HCT116 (cell line): ENCODE data around the gene IPO7. TPM values are rescaled to one million over a fixed set of nuclear protein-coding genes. Genes with fewer than 3 reads are reported as not detected.
A peak's percentile ranks its signal among the peaks of the same experiment; 100 is the strongest.

Experiments
- ATAC-seq: fragments of 200-7000 bp; cut with Tn5 transposase; 2 replicates; pipeline ENCODE4 v1.9.1; 2020; ENCODE audit warnings: mild to moderate bottlenecking, moderate library complexity
- BruUV-seq: library from RNA; stranded (reverse); fragments of 400-500 nt; replicated peaks from 2 replicates; lab custom pipeline; 2021; lab: Mats Ljungman, UMichigan
- CTCF ChIA-PET: fragments of 300-600 bp; sonication (Branson Sonifier 250); formaldehyde crosslinking; loops from one replicate; lab custom pipeline; 2021; ENCODE audit warnings: antibody characterized with exemption; lab: Charles Lee
- POLR2A ChIA-PET: fragments of 300-600, 350-600 bp; sonication (Branson Sonifier 250); formaldehyde crosslinking; loops from one replicate; lab custom pipeline; 2021; ENCODE audit warnings: antibody characterized with exemption; lab: Charles Lee
- RAD21 ChIA-PET, 2 experiments: fragments of 300-600 bp; sonication (Branson Sonifier 250); formaldehyde crosslinking; loops; one replicate each; lab custom pipeline; 2023; ENCODE audit warnings: low total read pairs in 2 of 2; ENCODE audit not compliant: uncharacterized antibody in 2 of 2, unreplicated experiment in 2 of 2, low non-redundant PET in 1 of 2; lab: Charles Lee
- DNase-seq: peaks from one replicate; pipeline ENCODE4 v3.0.0-alpha.2; 2010; ENCODE audit warnings: low read depth, low spot score
- H2AFZ ChIP-seq: fragments of 200-600 bp; shearing (Covaris generic), sonication (generic); 2 replicates; pipeline ENCODE4 v1.6.1; 2017; ENCODE audit warnings: low read depth, mixed run types, mixed read lengths, antibody characterized with exemption, low read length; ENCODE audit not compliant: poor library complexity, severe bottlenecking
- H3K27ac ChIP-seq: 2 replicates; pipeline ENCODE4 v1.5.1; 2012; ENCODE audit warnings: low read depth, low read length
- H3K27me3 ChIP-seq: fragments of 200-600 bp; sonication (generic); 2 replicates; pipeline ENCODE4 v1.6.1; 2016; ENCODE audit warnings: mixed run types, low read length, mixed read lengths; ENCODE audit not compliant: insufficient read depth
- H3K36me3 ChIP-seq, 2 experiments: fragments of 200-500 bp in 1 of 2; fragments of 200-600 bp in 1 of 2; sonication (Bioruptor generic) in 1 of 2; sonication (generic) in 1 of 2; 2 replicates each; pipeline versions ENCODE4 v1.5.1 to v1.6.1; 2014 to 2016; ENCODE audit warnings: low read length in 2 of 2, inconsistent platforms in 1 of 2, mixed read lengths in 1 of 2, mixed run types in 1 of 2; ENCODE audit not compliant: insufficient read depth in 2 of 2, control insufficient read depth in 1 of 2
- H3K4me1 ChIP-seq, 2 experiments: fragments of 200-600 bp in 1 of 2; sonication (generic) in 1 of 2; 2 replicates each; pipeline versions ENCODE4 v1.5.1 to v1.6.1; 2012 to 2017; ENCODE audit warnings: low read length in 2 of 2, inconsistent platforms in 1 of 2, mild to moderate bottlenecking in 1 of 2, mixed read lengths in 1 of 2, mixed run types in 1 of 2, moderate library complexity in 1 of 2; ENCODE audit not compliant: insufficient read depth in 2 of 2, control insufficient read depth in 1 of 2
- H3K4me2 ChIP-seq: fragments of 200-600 bp; sonication (generic); 2 replicates; pipeline ENCODE4 v1.6.1; 2017; ENCODE audit warnings: mixed run types, low read length, mixed read lengths
- H3K4me3 ChIP-seq, 2 experiments: fragments of 200-600 bp in 1 of 2; sonication (generic) in 1 of 2; replicated peaks in 1 of 2; 2 replicates each; pipeline ENCODE4 v1.5.1; 2011 to 2016; ENCODE audit warnings: low read length in 2 of 2, control low read depth in 1 of 2, low read depth in 1 of 2, mild to moderate bottlenecking in 1 of 2, mixed read lengths in 1 of 2, mixed run types in 1 of 2
- H3K79me2 ChIP-seq: fragments of 200-600 bp; sonication (generic); 2 replicates; pipeline ENCODE4 v1.6.1; 2017; ENCODE audit warnings: mild to moderate bottlenecking, mixed run types, low read length, moderate library complexity, mixed read lengths; ENCODE audit not compliant: insufficient read depth
- H3K9ac ChIP-seq: fragments of 200-600 bp; sonication (generic); 2 replicates; pipeline ENCODE4 v1.6.1; 2016; ENCODE audit warnings: low read length, mixed read lengths
- H3K9me2 ChIP-seq: fragments of 200-600 bp; sonication (generic), shearing (Covaris generic); 2 replicates; pipeline ENCODE4 v1.6.1; 2017; ENCODE audit warnings: mixed run types, mild to moderate bottlenecking, moderate library complexity; ENCODE audit not compliant: insufficient read depth
- H3K9me3 ChIP-seq, 2 experiments: fragments of 200-500 bp in 1 of 2; fragments of 200-600 bp in 1 of 2; sonication (Bioruptor generic) in 1 of 2; sonication (generic) in 1 of 2; 2 replicates each; pipeline ENCODE4 v1.6.1; 2014 to 2017; ENCODE audit warnings: low read length in 2 of 2, mixed read lengths in 2 of 2, inconsistent platforms in 1 of 2, low read depth in 1 of 2, mild to moderate bottlenecking in 1 of 2, mixed run types in 1 of 2, moderate library complexity in 1 of 2; ENCODE audit not compliant: control insufficient read depth in 1 of 2, insufficient read depth in 1 of 2
- H4K20me1 ChIP-seq: fragments of 200-600 bp; sonication (generic), shearing (Covaris generic); 2 replicates; pipeline ENCODE4 v1.6.1; 2017; ENCODE audit warnings: mixed run types, mild to moderate bottlenecking, moderate library complexity; ENCODE audit not compliant: insufficient read depth
- FOSL1 ChIP-seq: IDR thresholded peaks from 2 replicates; pipeline ENCODE4 v1.6.1; 2012; ENCODE audit warnings: low read depth
- JUND ChIP-seq: IDR thresholded peaks from 2 replicates; pipeline ENCODE4 v1.6.1; 2012
- POLR2AphosphoS5 ChIP-seq: IDR thresholded peaks from 2 replicates; pipeline ENCODE4 v1.6.1; 2011; ENCODE audit warnings: mild to moderate bottlenecking, low read depth, low read length, moderate library complexity
- SIN3A ChIP-seq: IDR thresholded peaks from 2 replicates; pipeline ENCODE4 v1.6.1; 2012; ENCODE audit warnings: low read depth
- SP1 ChIP-seq: IDR thresholded peaks from 2 replicates; pipeline ENCODE4 v1.6.1; 2012; ENCODE audit warnings: low read depth
- SRF ChIP-seq: IDR thresholded peaks from 2 replicates; pipeline ENCODE4 v1.6.1; 2012; ENCODE audit warnings: low read depth
- intact Hi-C: fragments of 100-400 bp; cut with micrococcal nuclease; formaldehyde crosslinking; loops from 2 replicates; pipeline ENCODE4 v1.10.0; 2022
- total RNA-seq: library from RNA; stranded (reverse); gene quantifications from one replicate; pipeline ENCODE4 v1.2.1, GENCODE V29; 2021; ENCODE audit not compliant: unreplicated experiment
- TF ChIP-seq, protein P1 (sequence below): IDR thresholded peaks from 2 replicates; pipeline ENCODE4 v1.6.1; 2012
- TF ChIP-seq, protein P2 (sequence below): IDR thresholded peaks from 2 replicates; pipeline ENCODE4 v1.6.1; 2012; ENCODE audit warnings: low read depth
- TF ChIP-seq, protein P3 (sequence below): IDR thresholded peaks from 2 replicates; pipeline ENCODE4 v1.6.1; 2011; ENCODE audit warnings: mild to moderate bottlenecking, low read length, moderate library complexity; ENCODE audit not compliant: insufficient replicate concordance; ENCODE audit errors: extremely low read depth

The IPO7 gene
- total RNA-seq, 1 experiment from 2014 or later, result 186 TPM

DNA sequence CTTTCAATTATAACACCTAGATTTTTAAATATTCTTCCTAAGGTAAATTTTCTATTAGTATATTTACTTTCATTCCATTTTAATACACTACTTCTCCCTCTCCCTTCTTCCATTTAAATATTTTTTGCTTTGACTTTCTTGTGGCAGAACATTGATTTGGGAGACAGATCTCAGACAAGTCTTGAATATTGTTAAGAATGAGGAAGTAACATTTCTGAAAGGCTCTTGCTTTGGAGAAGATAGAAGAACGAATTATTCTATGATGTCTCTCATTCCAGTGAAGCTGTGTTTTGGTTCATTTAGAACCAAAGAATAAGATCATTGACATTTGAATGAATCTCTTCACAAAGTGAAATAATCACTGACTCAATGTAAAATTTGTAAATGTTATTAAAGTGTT lies 2.4 kb downstream of the IPO7 start:
- H3K4me1 ChIP-seq, result peaks cover 10 to 38% of the 10 kb centered on the region in 2 experiments
- no peaks in the 10 kb centered on the region for H3K27me3 ChIP-seq
- RAD21 ChIA-PET, result no interaction called here
- no peaks in the 10 kb centered on the region for H3K9me3 ChIP-seq
- no peak for TF ChIP-seq FOSL1
- TF ChIP-seq SIN3A, result no peak
- no peak for TF ChIP-seq SRF
- no peak for TF ChIP-seq JUND
- TF ChIP-seq SP1, result no peak
- TF ChIP-seq, protein P1, sequence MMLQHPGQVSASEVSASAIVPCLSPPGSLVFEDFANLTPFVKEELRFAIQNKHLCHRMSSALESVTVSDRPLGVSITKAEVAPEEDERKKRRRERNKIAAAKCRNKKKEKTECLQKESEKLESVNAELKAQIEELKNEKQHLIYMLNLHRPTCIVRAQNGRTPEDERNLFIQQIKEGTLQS, result no peak
- TF ChIP-seq, protein P2, sequence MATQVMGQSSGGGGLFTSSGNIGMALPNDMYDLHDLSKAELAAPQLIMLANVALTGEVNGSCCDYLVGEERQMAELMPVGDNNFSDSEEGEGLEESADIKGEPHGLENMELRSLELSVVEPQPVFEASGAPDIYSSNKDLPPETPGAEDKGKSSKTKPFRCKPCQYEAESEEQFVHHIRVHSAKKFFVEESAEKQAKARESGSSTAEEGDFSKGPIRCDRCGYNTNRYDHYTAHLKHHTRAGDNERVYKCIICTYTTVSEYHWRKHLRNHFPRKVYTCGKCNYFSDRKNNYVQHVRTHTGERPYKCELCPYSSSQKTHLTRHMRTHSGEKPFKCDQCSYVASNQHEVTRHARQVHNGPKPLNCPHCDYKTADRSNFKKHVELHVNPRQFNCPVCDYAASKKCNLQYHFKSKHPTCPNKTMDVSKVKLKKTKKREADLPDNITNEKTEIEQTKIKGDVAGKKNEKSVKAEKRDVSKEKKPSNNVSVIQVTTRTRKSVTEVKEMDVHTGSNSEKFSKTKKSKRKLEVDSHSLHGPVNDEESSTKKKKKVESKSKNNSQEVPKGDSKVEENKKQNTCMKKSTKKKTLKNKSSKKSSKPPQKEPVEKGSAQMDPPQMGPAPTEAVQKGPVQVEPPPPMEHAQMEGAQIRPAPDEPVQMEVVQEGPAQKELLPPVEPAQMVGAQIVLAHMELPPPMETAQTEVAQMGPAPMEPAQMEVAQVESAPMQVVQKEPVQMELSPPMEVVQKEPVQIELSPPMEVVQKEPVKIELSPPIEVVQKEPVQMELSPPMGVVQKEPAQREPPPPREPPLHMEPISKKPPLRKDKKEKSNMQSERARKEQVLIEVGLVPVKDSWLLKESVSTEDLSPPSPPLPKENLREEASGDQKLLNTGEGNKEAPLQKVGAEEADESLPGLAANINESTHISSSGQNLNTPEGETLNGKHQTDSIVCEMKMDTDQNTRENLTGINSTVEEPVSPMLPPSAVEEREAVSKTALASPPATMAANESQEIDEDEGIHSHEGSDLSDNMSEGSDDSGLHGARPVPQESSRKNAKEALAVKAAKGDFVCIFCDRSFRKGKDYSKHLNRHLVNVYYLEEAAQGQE, result no peak
- no peak for TF ChIP-seq POLR2AphosphoS5
- TF ChIP-seq, protein P3, sequence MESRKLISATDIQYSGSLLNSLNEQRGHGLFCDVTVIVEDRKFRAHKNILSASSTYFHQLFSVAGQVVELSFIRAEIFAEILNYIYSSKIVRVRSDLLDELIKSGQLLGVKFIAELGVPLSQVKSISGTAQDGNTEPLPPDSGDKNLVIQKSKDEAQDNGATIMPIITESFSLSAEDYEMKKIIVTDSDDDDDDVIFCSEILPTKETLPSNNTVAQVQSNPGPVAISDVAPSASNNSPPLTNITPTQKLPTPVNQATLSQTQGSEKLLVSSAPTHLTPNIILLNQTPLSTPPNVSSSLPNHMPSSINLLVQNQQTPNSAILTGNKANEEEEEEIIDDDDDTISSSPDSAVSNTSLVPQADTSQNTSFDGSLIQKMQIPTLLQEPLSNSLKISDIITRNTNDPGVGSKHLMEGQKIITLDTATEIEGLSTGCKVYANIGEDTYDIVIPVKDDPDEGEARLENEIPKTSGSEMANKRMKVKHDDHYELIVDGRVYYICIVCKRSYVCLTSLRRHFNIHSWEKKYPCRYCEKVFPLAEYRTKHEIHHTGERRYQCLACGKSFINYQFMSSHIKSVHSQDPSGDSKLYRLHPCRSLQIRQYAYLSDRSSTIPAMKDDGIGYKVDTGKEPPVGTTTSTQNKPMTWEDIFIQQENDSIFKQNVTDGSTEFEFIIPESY, result no peak
- intact Hi-C loops, result no loop called here
- CTCF ChIA-PET, result no interaction called here
- no peak overlapping the region for H3K27ac ChIP-seq
- no TSS peak for BruUV-seq
- no peak overlapping the region for H2AFZ ChIP-seq
- H3K4me2 ChIP-seq, result peak overlapping the region; percentile 92; the same call in 1 of the 2 replicates
- POLR2A ChIA-PET, result interaction anchor here (1.3 kb wide), 1 partner anchor 74 kb away, joined by 3 read pairs; the partner anchor contains the start of gene ZNF143
- H3K9ac ChIP-seq, result no peak overlapping the region
- peaks cover 17 to 26% of the 10 kb centered on the region in 2 experiments; a peak in 3 of 4 replicates for H3K36me3 ChIP-seq
- no peak for DNase-seq
- no peak overlapping the region for H3K4me3 ChIP-seq
- no peaks in the 10 kb centered on the region for H3K9me2 ChIP-seq
- peaks cover 78% of the 10 kb centered on the region for H3K79me2 ChIP-seq
- ATAC-seq, result no peak
- H4K20me1 ChIP-seq, result peaks cover 38% of the 10 kb centered on the region; the same call in 1 of the 2 replicates
